Spleen (tissue), 11 donors: Measurements from ENCODE around the gene ABCA6. TPM values are rescaled to one million over a fixed set of nuclear protein-coding genes. Genes with fewer than 3 reads are reported as not detected.

ENCODE experiments used
- DNase-seq: peaks from one replicate; pipeline ENCODE4 v3.0.0-alpha.2; 2020
- H3K27ac ChIP-seq, 8 donors: fragments of 200-600 bp; sonication (generic) in 7 of 8; 1 replicate in 4 of 8; 2 replicates in 4 of 8; pipeline versions ENCODE4 v1.5.0 to v1.8.0; 2016 to 2021; ENCODE audit warnings: inconsistent platforms in 4 of 8, mild to moderate bottlenecking in 4 of 8, moderate library complexity in 1 of 8
- H3K27me3 ChIP-seq, 7 donors: fragments of 200-600 bp; sonication (generic) in 6 of 7; replicated peaks in 1 of 7; 1 replicate in 4 of 7; 2 replicates in 3 of 7; pipeline versions ENCODE4 v1.5.0 to v1.8.0; 2016 to 2021; ENCODE audit warnings: inconsistent platforms in 3 of 7, mild to moderate bottlenecking in 1 of 7
- H3K36me3 ChIP-seq, 6 donors: fragments of 200-600 bp; sonication (generic) in 5 of 6; 1 replicate in 4 of 6; 2 replicates in 2 of 6; pipeline versions ENCODE4 v1.5.0 to v1.8.0; 2016 to 2021; ENCODE audit warnings: inconsistent platforms in 2 of 6
- H3K4me1 ChIP-seq, 6 donors: fragments of 200-600 bp; sonication (generic) in 5 of 6; 1 replicate in 3 of 6; 2 replicates in 3 of 6; pipeline versions ENCODE4 v1.5.0 to v1.8.0; 2016 to 2021; ENCODE audit warnings: inconsistent platforms in 3 of 6
- H3K4me3 ChIP-seq, 8 donors: fragments of 200-600 bp; sonication (generic) in 7 of 8; 1 replicate in 4 of 8; 2 replicates in 4 of 8; pipeline versions ENCODE4 v1.5.0 to v1.8.0; 2016 to 2021; ENCODE audit warnings: inconsistent platforms in 4 of 8, mild to moderate bottlenecking in 4 of 8, moderate library complexity in 2 of 8
- H3K9me3 ChIP-seq, 8 donors: fragments of 200-600 bp; sonication (generic) in 7 of 8; 1 replicate in 4 of 8; 2 replicates in 4 of 8; pipeline versions ENCODE4 v1.5.0 to v1.8.0; 2016 to 2021; ENCODE audit warnings: inconsistent platforms in 4 of 8
- POLR2A ChIP-seq, 3 donors: fragments of 450-650 bp; IDR thresholded peaks; one replicate each; pipeline ENCODE4 v1.5.1; 2017; ENCODE audit warnings: antibody characterized with exemption in 3 of 3, mild to moderate bottlenecking in 1 of 3
- POLR2AphosphoS5 ChIP-seq, 3 donors: sonication (generic); formaldehyde crosslinking; IDR thresholded peaks; one replicate each; pipeline ENCODE4 v1.5.1; 2017; ENCODE audit warnings: antibody characterized with exemption in 3 of 3
- WGBS, 5 donors: extraction: QIAGEN DNeasy Blood & Tissue Kit in 3 of 5; methylation state at CpG; one replicate each; pipeline versions ENCODE4 v1.1.5 to v1.1.7; 2013 to 2018; 5-methylcytosine and 5-hydroxymethylcytosine counted together
- intact Hi-C: fragments of 100-400 bp; cut with DNase I; formaldehyde crosslinking; loops from one replicate; pipeline ENCODE4 v1.15.0; 2023; ENCODE audit warnings: low total_unique reads
- polyA plus RNA-seq, 3 donors: library from polyadenylated mRNA; stranded (reverse); fragments of 200-250 nt; gene quantifications; one replicate each; pipeline ENCODE4 v1.2.1, GENCODE V29; 2013
- total RNA-seq, 7 donors: library from RNA; depleted of rRNA in 3 of 7; stranded (reverse); fragments of >200 nt in 3 of 7; fragmentation: NEBNext Ultra II Directional in 4 of 7; extraction: Animal tissue kit (Norgen Biotek cat#: 25700) in 4 of 7; gene quantifications; one replicate each; pipeline versions ENCODE4 v1.1.0 to v1.2.1, GENCODE V29; 2016 to 2021
- TF ChIP-seq, protein P1 (sequence below), 11 experiments: fragments of 200-600 bp in 7 of 11; fragments of 450-650 bp in 4 of 11; sonication (generic) in 4 of 11; IDR thresholded peaks in 8 of 11; conservative IDR thresholded peaks in 3 of 11; 1 replicate in 7 of 11; 2 replicates in 4 of 11; pipeline versions ENCODE4 v1.4.0 to v1.8.0; 2016 to 2021; ENCODE audit warnings: antibody characterized with exemption in 11 of 11, inconsistent platforms in 4 of 11, mild to moderate bottlenecking in 1 of 11
- donor health status: healthy with polysubstance abuse.
- donor health status: DM: no; HTN: no; CAD: no; lungs with moderate emphysema.
- donor health status: DM: no; HTN: no; CAD: no.
- donor health status: Bipolar disorder and iron deficiency.
- donor health status: healthy.
- donor health status: DM: no; HTN: no; CAD: no.
- donor health status: DM: yes; HTN: yes; CAD: no.

The ABCA6 gene
- total and polyA plus RNA-seq, 10 donors, result 2.3 to 23.2 (median 9.6) TPM

- Histone ChIP-seq H3K27me3 (no peaks in the 10 kb centered on the region), H3K27ac (no peak overlapping the region), H3K4me1 (peaks cover 0 to 25% (median 6%) of the 10 kb centered on the region in 6 donors), H3K4me3 (no peak overlapping the region), H3K36me3 (no peaks in the 10 kb centered on the region), H3K9me3 (peaks cover 0 to 3% (median 0%) of the 10 kb centered on the region in 8 donors)
- TF ChIP-seq, protein P1, sequence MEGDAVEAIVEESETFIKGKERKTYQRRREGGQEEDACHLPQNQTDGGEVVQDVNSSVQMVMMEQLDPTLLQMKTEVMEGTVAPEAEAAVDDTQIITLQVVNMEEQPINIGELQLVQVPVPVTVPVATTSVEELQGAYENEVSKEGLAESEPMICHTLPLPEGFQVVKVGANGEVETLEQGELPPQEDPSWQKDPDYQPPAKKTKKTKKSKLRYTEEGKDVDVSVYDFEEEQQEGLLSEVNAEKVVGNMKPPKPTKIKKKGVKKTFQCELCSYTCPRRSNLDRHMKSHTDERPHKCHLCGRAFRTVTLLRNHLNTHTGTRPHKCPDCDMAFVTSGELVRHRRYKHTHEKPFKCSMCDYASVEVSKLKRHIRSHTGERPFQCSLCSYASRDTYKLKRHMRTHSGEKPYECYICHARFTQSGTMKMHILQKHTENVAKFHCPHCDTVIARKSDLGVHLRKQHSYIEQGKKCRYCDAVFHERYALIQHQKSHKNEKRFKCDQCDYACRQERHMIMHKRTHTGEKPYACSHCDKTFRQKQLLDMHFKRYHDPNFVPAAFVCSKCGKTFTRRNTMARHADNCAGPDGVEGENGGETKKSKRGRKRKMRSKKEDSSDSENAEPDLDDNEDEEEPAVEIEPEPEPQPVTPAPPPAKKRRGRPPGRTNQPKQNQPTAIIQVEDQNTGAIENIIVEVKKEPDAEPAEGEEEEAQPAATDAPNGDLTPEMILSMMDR (IDR thresholded peaks at IDR 0.05 in 8 of 11, conservative IDR thresholded peaks at IDR 0.05 in 3 of 11), result no peak
- TF ChIP-seq POLR2AphosphoS5 (IDR thresholded peaks at IDR 0.05), result no peak
- TF ChIP-seq POLR2A (IDR thresholded peaks at IDR 0.05), result no peak
- no peak for DNase-seq
- 94 to 98% (median 96%) methylated on average over 2 of the region's 2 CpGs for WGBS, 5 donors
- intact Hi-C loops, result no loop called here
Observed at GRCh38 chr17:69044371-69044770, 97.3 kb downstream of the ABCA6 start.

- Histone ChIP-seq H3K4me1 (peaks cover 0 to 20% (median 6%) of the 10 kb centered on the region in 6 donors), H3K27ac (no peak overlapping the region), H3K36me3 (no peaks in the 10 kb centered on the region), H3K4me3 (no peak overlapping the region), H3K9me3 (peaks cover 0 to 2% (median 0%) of the 10 kb centered on the region in 8 donors), H3K27me3 (no peaks in the 10 kb centered on the region)
- TF ChIP-seq POLR2AphosphoS5 (IDR thresholded peaks at IDR 0.05) (no peak), POLR2A (IDR thresholded peaks at IDR 0.05) (no peak)
- TF ChIP-seq, protein P1 (IDR thresholded peaks at IDR 0.05 in 8 of 11, conservative IDR thresholded peaks at IDR 0.05 in 3 of 11), result no peak
- 82 to 90% (median 88%) methylated on average over 6 of the region's 6 CpGs for WGBS, 5 donors
- DNase-seq, result no peak
- intact Hi-C loops, result no loop called here
Observed at GRCh38 chr17:69043098-69043734, 98.5 kb downstream of the ABCA6 start.

GRCh38 chr17:69042308-69042707 lies 99.4 kb downstream of the ABCA6 start:
- no peaks in the 10 kb centered on the region for H3K27me3 ChIP-seq
- peaks cover 0 to 11% (median 4%) of the 10 kb centered on the region in 6 donors for H3K4me1 ChIP-seq
- TF ChIP-seq POLR2A (IDR thresholded peaks at IDR 0.05), result no peak
- TF ChIP-seq POLR2AphosphoS5 (IDR thresholded peaks at IDR 0.05), result no peak
- TF ChIP-seq, protein P1 (IDR thresholded peaks at IDR 0.05 in 8 of 11, conservative IDR thresholded peaks at IDR 0.05 in 3 of 11), result no peak
- DNase-seq, result no peak
- intact Hi-C loops, result no loop called here
- H3K27ac ChIP-seq, result no peak overlapping the region
- H3K9me3 ChIP-seq, result peaks cover 0 to 8% (median 5%) of the 10 kb centered on the region in 8 donors
- no peaks in the 10 kb centered on the region for H3K36me3 ChIP-seq
- WGBS, 5 donors, result 82 to 91% (median 88%) methylated on average over 5 of the region's 5 CpGs
- no peak overlapping the region for H3K4me3 ChIP-seq

DNA sequence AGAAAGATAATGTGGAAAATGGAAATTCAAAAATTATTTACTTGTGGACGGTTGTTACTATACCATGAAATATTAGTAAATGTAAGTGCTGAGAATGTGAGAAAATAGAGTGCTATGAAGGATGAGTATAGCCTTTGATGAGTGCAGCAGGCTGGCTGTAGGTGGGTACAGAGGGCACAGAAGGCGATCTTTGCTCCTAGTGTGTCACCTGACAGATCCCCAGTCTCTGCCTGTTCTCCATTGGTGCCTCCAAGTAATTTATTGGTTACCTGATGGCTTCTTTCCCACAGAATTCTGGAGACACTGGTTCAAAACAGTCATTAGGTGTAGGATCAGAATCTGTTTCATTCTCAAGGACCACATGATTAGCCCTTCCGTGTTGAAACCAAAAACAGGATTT lies 109.9 kb downstream of the ABCA6 start:
- H3K36me3 ChIP-seq, result no peaks in the 10 kb centered on the region
- 86 to 94% (median 91%) methylated on average over 3 of the region's 3 CpGs for WGBS, 5 donors
- H3K27ac ChIP-seq, result no peak overlapping the region
- intact Hi-C loops, result no loop called here
- H3K4me3 ChIP-seq, result no peak overlapping the region
- no peaks in the 10 kb centered on the region for H3K4me1 ChIP-seq
- peaks cover 0 to 12% (median 6%) of the 10 kb centered on the region in 8 donors for H3K9me3 ChIP-seq
- DNase-seq, result no peak
- TF ChIP-seq, protein P1 (IDR thresholded peaks at IDR 0.05 in 8 of 11, conservative IDR thresholded peaks at IDR 0.05 in 3 of 11), result no peak
- TF ChIP-seq POLR2AphosphoS5 (IDR thresholded peaks at IDR 0.05), result no peak
- TF ChIP-seq POLR2A (IDR thresholded peaks at IDR 0.05), result no peak
- H3K27me3 ChIP-seq, result no peaks in the 10 kb centered on the region
